GM19324 (cell line): Measurements from ENCODE around the gene OLA1.

Source experiments
- ATAC-seq: cut with Tn5 transposase; IDR thresholded peaks from one replicate; pipeline ENCODE4 v1.9.1; 2021; ENCODE audit warnings: mild to moderate bottlenecking, moderate library complexity; ENCODE audit not compliant: unreplicated experiment, low FRiP score

OLA1 gene

DNA sequence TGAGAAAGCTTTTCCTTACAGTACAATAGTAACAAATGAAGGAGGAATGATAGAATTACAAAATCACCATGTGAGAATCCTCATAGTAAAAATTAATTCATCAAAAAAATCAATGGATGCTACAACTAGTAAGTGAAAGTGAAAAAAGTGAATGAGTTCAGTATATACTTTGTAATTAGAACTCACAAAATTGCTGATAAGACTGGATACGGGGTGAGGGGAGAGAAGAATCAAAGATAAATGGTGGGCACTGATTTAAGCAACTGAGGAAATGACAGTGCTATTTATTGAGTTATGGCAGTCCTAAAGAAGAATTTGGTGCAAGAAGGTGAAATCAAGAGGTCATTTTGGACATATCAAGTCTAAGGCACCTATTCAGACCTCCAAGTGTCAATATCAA lies 20.6 kb downstream of the OLA1 start:
- no peak for ATAC-seq

DNA sequence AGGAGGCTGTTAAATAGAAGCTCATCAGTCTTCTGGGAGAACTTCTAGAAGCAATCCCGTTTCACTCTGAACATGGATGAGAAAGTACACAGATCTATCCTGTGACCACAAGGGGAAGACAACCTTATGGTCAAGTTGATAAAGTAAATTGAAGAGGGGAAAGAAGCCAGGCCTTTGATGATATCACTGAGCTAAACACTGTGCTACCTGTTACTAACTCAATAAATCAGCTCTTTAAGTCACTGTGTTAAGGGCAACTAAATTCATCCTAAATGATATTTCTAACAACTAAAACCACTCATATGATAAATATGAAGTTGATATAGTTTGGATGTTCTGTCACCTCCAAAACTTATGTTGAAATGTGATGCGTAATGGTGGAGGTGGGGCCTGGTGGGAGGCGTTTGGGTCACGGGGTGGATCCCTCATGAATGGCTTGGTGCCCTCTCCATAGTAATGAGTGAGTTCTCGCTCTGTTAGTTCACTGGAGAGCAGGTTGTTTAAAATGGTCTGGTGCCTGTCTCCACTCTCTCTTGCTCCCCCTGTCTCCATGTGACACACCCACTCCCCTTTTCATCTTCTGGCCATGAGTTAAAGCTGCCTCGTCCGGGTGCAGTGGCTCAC lies 23.6 kb downstream of the OLA1 start:
- ATAC-seq, result no peak

DNA sequence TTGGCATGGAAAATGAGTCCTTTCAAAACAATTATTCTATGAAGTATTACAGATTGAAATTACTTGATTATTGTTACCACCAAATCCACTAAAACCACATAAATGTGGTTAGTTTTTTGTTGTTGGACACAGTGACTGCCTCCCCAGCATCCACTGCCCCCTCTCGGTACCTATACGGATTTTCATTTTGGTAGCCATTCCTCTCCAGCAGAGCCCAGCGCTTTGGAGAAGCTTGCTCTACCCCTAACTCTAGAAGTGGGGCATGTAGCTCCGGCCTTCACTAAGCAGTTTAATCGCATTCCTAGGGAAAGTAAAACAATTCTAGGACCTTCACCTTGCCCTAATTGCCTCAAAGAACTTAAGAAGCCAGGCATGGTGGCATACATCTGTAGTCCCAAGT lies 24.2 kb downstream of the OLA1 start:
- no peak for ATAC-seq

DNA sequence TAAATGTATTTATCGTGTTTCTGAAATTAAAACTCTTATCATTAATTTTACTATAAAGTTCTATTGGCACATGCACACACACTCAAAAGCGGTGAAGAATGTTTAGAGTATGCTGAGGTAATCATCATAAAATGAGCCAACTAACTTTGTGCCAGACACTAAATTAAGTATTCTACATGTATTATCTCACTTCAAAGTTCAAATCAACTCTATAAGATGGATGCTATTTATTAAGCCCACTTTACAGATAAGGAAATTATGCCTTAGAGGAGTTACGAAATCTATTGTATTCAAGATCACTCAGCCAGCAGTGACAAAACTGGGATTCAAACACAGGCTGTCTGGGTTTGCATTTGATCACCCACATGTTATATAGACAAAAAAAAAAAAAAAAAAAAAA lies 24.9 kb downstream of the OLA1 start:
- ATAC-seq, result no peak

DNA sequence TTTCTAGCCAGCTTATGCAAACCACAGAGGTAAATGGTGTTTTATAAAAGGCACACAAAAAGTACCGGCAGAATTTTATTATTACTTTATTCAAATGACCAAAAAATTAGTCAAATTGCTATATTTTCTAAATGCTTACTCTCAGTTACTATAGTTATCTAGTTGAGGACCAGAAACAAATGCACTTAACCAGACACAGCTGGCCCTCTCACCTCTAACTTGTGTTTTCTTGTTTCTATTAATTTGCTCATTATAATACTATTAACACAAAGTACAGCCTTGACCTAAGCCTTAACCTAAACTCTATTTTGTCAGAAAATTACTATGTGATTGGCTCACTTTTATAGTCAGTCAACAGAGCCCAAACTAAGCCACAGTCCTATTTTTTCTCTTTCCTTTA lies 26.2 kb downstream of the OLA1 start:
- no peak for ATAC-seq

DNA sequence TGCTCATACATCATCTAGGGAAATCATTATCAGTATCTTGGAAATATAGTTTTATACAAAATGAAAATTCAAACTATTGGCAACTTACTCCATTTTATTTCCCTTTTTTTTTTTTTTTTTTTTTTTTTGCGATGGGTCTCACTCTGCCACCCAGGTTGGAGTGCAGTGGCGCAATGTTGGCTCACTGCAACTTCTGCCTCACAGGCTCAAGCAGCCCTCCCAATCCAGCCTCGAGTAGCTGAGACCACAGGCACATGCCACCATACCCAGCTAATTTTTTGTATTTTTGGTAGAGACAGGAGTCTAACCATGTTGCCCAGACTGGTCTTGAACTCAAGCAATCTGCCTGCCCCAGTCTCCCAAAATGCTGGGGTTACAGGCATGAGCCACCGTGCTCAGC lies 29.0 kb downstream of the OLA1 start:
- no peak for ATAC-seq

DNA sequence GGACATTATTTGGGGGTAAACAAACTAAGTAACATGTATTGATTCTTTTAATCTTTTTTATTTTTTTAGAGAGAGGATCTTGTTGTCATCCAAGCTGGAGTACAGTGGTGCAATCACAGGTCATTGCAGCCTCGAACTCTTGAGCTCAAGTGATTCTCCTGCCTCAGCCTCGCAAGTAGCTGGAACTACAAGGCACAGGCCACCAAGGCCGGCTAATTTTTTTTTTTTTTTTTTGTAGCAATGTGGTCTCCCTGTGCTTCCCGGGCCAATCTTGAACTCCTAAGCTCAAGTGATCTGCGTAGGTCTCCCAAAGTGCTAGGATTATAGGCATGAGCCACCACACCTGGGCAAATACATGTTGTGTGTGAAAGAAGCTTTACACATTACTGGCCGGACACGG lies 29.6 kb downstream of the OLA1 start:
- ATAC-seq, result no peak

DNA sequence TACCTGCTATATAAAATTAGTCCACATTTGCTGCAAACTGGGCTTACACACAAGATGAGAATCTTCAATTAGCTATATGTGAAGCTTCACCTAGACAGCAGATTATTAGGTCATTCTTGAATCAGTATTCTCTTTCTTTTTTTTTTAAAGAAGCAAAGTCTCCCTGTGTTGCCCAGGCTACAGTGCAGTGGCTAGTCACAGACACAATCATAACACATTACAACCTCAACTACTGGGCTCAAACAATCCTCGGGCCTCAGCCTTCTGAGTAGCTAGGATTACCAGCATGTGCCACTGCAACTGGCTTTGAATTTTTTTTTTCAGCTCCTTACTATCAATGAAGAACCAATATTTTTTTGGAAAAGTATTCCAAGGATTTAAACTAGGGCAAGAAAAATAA lies 30.5 kb downstream of the OLA1 start:
- ATAC-seq, result no peak

DNA sequence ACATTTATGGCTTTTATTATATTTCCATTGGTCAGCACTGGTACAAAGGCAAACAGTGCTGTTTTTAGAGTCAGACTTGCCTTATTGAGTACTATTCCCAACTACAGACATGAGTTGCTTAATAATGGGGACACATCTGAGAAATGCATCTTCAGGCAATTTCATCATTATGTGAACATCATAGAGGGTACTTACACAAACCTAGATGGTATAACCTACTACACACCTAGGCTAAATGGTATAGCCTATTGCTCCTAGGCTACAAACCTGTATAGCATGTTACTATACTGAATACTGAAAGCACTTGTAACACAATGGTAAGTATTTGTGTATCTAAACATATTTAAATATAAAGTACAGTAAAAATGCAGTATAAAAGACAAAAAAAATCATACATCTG lies 36.4 kb downstream of the OLA1 start:
- ATAC-seq, result no peak

DNA sequence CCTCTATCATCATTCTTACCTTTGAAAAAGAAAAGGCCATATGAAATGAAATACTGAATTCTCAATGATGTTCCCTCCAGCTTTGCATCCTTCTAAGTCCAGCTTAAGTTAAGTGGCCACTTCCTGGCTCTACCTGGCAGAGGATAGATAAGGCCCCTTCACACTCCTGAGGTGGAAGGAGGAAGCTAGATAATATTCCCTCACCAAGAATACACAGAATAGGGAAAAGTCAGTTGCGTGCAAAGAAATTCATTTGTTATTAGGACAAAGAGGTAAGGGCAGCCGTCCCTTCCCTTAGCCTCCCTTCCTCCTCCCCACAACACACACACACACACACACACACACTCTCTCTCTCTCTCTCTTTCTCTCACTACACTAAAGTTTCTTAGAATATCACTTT lies 37.5 kb downstream of the OLA1 start:
- ATAC-seq, result no peak

DNA sequence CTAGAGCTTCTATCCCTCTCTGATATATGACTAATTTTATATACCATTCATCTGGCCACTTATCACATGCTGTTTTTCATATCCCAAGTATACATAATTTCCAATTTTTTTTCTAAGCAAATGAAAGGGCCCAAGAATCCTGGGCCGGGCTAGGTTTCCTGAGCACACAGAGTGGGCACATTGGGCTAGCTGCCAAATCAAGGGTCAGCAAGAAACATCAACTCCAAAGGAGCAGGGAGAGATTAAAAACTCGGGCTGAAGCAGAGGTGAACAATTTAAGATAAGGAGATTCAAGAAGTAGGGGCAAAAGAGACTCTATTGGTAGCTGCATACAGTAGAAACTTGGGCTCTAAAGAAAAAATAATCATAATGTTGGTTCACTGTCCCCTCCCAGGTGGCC lies 39.0 kb downstream of the OLA1 start:
- ATAC-seq, result no peak

DNA sequence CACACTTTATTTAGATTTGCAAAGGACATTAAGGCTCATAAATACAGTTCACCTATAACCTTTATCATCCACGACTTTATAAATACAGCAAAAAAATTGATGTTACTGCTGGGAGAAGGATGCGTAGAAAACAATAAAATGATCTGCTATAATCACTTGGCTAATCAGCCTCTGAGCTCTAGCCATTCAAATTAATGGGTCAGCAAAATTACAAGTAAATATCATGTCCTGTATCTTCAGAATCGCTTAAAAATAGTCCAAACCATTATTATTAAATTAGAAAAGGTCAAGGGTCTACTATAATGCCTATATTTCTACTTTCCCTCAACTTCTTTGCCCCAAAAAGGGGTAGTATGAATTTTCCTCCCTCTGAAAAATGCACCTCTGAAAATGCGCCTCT lies 40.3 kb downstream of the OLA1 start:
- ATAC-seq, result no peak

DNA sequence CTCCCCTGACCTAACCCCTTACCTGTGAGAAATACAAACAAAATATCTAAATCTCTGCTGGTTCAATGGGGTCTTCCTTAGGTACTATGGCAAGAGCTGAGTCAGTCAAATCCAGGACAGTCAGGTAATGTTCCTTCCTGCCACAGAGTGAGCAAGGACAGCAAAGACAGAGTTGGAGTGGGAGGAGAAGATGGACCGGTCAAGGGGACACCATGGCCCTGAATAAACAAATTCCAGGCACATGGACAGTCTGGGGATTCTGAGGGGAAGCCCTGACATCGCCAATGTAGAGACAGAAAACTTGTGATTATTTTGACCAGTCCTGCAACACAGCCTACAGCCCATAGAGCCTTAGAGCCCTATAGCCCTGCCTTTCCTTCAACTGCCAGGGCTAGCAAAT lies 42.8 kb downstream of the OLA1 start:
- no peak for ATAC-seq

DNA sequence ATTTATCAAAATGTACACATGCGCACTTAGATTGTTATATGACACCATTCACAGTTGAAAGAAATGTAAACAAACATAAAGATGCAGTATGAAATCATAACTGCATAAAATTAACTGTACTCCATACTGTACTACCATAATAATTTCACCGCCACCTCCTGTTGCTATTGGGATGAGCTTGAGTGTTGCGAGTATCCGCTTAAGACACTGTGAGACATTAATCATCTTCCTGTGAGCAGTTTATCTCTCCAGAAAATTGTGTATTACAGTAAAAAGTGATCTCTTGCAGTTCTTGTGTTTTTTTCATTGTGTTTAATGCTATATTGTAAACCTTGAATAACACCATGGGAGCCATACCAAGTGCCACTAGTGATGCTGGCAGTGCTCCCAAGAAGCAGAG lies 46.1 kb downstream of the OLA1 start:
- no peak for ATAC-seq

DNA sequence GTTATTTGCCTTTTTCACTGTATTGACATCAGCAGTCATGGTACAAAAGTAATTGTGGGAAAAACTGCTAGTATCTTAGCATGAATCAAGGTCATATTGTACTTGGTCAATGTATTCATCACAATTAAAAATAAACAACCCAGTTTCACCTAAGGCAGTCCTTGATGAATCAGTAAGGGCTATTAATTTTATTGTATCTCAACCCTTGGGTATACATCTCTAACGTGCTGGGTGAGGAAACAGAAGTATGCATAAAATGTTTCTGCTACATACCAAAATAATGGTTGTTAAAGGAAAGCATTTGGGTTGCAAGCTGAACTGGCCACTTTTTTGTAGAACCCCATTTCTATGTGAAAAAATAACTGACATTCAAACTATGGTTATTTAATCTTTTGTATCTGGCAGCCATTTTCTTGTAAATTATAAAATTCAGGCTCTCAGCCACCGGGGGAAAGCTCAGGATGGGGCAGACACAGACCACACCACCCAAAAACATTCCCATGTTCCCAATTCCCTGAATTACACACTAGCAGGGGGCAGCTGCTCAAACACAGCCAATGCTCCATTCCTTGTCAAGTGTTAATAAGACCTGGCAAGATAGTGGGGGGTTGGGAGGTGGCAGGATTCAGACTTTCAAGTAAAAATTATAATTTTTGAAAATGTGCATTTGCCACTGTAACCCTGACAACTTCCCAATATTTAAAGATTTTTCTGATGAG lies 49.3 kb downstream of the OLA1 start:
- no peak for ATAC-seq

DNA sequence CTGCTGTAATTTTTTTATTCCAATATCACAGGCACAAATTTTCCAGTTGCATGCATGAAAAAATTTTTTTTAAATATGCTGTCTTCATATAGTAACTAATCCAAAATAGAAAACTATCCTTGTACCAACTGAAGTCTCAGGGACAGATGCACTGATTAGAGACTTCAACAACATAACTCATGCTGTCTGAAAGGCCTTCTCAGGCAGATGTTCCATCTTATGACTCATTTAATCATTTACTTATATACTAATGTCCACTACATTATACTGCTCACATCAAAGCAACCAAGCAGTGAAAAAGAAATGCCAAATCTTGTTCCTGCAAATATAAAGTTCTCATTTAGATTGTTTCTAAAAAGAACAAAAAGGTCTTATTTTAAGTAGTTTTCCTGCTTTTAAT lies 53.1 kb downstream of the OLA1 start:
- ATAC-seq, result no peak

DNA sequence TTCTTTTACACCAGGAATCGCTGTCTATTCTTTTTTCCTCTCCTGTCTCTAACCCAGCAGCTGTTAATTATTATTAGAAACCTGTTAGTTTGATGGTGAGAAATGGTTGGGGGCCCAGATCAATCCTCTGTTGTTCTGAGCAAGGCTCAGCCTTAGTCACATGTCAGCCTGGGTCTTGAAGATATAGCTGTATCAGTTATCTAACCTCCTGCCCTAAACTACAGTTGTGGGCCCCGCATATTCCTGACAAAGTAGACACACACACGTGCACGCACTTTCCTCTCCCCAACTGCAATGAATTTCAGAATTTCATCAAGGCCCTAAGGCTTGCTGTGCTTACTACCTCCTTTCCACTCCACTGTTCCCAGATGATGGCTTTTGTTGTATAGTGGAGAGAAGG lies 54.6 kb downstream of the OLA1 start:
- ATAC-seq, result no peak

DNA sequence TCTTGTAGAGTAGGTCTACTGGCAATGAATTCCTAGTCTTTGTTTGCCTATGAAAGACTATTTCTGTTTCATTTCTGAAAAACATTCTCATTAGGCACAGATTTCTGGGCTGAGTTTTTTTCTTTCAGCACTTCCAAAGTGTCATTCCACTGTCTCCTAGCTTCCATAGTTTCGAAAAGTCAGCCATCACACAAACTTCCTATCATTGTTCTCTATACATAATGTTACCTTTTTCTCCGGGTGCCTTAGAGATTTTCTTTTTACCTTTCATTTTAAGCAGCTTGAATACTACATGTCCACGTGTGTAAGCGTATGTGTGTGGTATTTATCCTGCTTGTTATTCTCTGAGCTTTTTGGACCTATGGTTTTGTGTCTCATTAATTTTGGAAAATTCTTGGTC lies 55.7 kb downstream of the OLA1 start:
- no peak for ATAC-seq

DNA sequence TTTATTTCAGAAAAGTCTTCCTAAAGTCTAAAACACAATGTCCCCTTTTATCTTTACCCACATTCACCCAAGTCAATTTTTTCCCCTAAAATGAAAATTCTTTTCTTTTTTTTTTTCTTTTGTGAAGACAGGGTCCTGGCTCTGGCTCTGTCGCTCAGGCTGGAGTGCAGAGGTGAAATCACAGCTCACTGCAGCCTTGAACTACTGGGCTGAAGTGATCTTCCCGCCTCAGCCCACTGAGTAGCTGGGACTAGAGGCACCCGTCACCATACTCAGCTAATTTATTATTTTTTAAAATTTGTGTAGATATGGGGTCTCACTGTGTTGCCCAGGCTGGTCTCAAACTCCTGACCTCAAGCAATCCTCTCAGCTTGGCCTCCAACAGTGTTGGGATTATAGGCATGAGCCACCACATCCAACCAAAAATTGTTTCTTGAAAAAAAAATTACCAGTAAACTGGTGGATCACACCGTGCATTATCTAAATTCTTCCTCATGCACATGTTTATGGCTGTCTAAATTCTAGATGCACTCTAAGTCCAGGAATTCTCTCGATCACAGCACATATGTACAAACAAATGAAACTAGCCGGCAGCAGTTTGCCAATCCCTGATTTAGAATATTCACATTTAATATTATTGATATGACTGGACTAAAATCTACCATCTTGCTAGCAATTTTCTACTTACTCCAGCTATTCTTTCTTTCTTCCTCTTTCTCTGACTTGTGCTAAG lies 56.8 kb downstream of the OLA1 start:
- no peak for ATAC-seq

DNA sequence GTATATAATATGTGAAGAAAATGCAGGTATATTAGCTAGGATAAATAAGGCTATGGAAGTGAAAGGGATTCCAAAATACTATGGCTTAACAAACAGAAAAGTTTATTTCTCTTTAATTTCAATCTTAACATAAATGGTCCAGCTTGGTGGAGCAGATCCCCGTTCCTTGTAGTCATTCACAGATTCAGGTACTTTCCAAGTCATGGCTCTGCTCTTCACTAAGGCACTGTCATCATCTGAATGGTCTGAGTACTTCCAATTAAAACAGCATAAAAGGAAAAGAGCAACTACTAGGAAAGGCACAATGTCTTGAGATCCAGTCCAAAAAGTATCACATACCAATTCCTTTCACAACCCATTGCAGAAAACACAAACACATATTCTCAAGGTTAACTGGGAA lies 63.4 kb downstream of the OLA1 start:
- ATAC-seq, result no peak

DNA sequence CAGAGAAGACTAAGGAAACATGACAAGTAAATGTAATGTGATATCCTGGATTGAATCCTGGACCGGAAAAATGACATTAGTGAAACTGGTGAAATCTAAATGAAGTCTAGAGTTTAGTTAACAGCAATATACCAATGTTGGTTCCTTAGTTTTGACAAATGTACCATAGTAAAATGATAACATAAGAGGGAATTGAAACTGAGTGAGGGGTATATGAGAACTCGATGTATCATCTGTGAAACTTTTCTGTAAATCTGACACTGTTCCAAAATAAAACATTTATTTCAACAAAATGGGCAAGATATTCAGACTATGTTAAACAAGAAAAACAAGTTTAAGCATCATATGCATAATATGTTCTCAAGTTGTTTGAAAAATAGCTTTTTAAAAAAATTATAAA lies 63.8 kb downstream of the OLA1 start:
- no peak for ATAC-seq

DNA sequence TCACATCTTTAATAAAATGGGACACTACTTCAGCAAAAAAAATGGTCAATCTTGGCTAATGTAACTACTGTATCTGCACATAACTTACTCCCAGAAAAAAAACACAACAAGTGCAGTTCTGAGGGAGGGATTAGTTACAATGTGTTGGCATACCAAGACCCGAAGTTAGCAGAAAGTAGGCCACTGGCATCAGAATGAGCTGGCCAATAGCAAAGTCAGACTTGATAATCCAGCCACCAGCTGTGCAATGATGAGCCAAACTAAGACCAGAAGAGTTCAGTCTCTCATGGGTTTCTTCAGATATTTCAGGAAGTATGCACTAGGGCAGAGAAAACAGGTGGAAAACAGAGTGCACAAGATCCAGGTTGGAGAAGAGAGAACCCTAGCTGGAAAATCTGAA lies 65.3 kb downstream of the OLA1 start:
- ATAC-seq, result no peak
